GM18861 (cell line): ENCODE measurements around the gene ISCA2.

Experiments used
- ATAC-seq: cut with Tn5 transposase; IDR thresholded peaks from one replicate; pipeline ENCODE4 v1.9.1; 2021; ENCODE audit not compliant: unreplicated experiment

ISCA2 gene

GRCh38 chr14:74482571-74482970, 11.0 kb upstream of the ISCA2 start:
- ATAC-seq: no peak

- no peak for ATAC-seq
Observed at GRCh38 chr14:74483321-74483720, 10.2 kb upstream of the ISCA2 start.

GRCh38 chr14:74486164-74486563, 7.4 kb upstream of the ISCA2 start:
- no peak for ATAC-seq

GRCh38 chr14:74488786-74489397, 4.7 kb upstream of the ISCA2 start:
- no peak for ATAC-seq

- ATAC-seq: no peak
Observed at GRCh38 chr14:74490486-74490885, 3.1 kb upstream of the ISCA2 start.

GRCh38 chr14:74491956-74492775, 1.4 kb upstream of the ISCA2 start:
- ATAC-seq: no peak

GRCh38 chr14:74492776-74493342, 706 bp upstream of the ISCA2 start, which contains the start of gene NPC2:
Gene NPC2, minus strand, starts transcription at chr14:74493305. Its CDS starts 31 bp downstream, at chr14:74493274.
- ATAC-seq: no peak

GRCh38 chr14:74495356-74495755, 1.8 kb downstream of the ISCA2 start:
- ATAC-seq: no peak

GRCh38 chr14:74500417-74501134, 7.0 kb downstream of the ISCA2 start:
- no peak for ATAC-seq

- ATAC-seq: no peak
Observed at GRCh38 chr14:74501135-74501614, 7.6 kb downstream of the ISCA2 start.

GRCh38 chr14:74501691-74502090, 8.1 kb downstream of the ISCA2 start:
- no peak for ATAC-seq

- ATAC-seq: no peak
Observed at GRCh38 chr14:74502236-74503019, 8.9 kb downstream of the ISCA2 start.

GRCh38 chr14:74503291-74503937, 9.8 kb downstream of the ISCA2 start:
- no peak for ATAC-seq

GRCh38 chr14:74503938-74504335, 10.4 kb downstream of the ISCA2 start:
- ATAC-seq: no peak

- no peak for ATAC-seq
Observed at GRCh38 chr14:74504412-74504811, 10.8 kb downstream of the ISCA2 start.

GRCh38 chr14:74504874-74505720, 11.5 kb downstream of the ISCA2 start:
- ATAC-seq: no peak

- ATAC-seq: no peak
Observed at GRCh38 chr14:74505831-74506230, 12.3 kb downstream of the ISCA2 start.

- no peak for ATAC-seq
Observed at GRCh38 chr14:74506411-74506851, 12.9 kb downstream of the ISCA2 start.

- no peak for ATAC-seq
Observed at GRCh38 chr14:74507085-74507484, 13.5 kb downstream of the ISCA2 start.
